Mesenchymal stem cell (in vitro differentiated cells and primary cell): ENCODE measurements around the gene INPP5A.

Experiments used
- DNase-seq: peaks from one replicate; pipeline ENCODE4 v3.0.0-alpha.2; 2013
- H2AFZ ChIP-seq: one replicate; pipeline ENCODE4 v1.6.1; 2013; ENCODE audit warnings: low read depth, mild to moderate bottlenecking, control low read depth, inconsistent platforms, low read length, moderate library complexity
- H2AK5ac ChIP-seq: 2 replicates; pipeline ENCODE4 v1.6.1; 2013; ENCODE audit warnings: low read length, moderate library complexity, mild to moderate bottlenecking, inconsistent platforms; ENCODE audit not compliant: severe bottlenecking
- H2BK120ac ChIP-seq: one replicate; pipeline ENCODE4 v1.6.1; 2013; ENCODE audit warnings: low read depth, mild to moderate bottlenecking, inconsistent platforms, low read length, moderate library complexity
- H2BK12ac ChIP-seq, 2 experiments: one replicate each; pipeline ENCODE4 v1.6.1; 2013; ENCODE audit warnings: inconsistent platforms in 2 of 2, low read length in 2 of 2, mild to moderate bottlenecking in 2 of 2, moderate library complexity in 2 of 2, control low read depth in 1 of 2
- H2BK15ac ChIP-seq: one replicate; pipeline ENCODE4 v1.6.1; 2013; ENCODE audit warnings: mild to moderate bottlenecking, low read depth, inconsistent platforms; ENCODE audit not compliant: poor library complexity, severe bottlenecking
- H2BK5ac ChIP-seq: 2 replicates; pipeline ENCODE4 v1.6.1; 2013; ENCODE audit warnings: low read depth, mild to moderate bottlenecking, low read length, control low read depth, inconsistent platforms; ENCODE audit not compliant: poor library complexity, severe bottlenecking
- H3K14ac ChIP-seq, 2 experiments: one replicate each; pipeline ENCODE4 v1.6.1; 2013; ENCODE audit warnings: inconsistent platforms in 2 of 2, low read length in 2 of 2, control low read depth in 1 of 2, mild to moderate bottlenecking in 1 of 2, moderate library complexity in 1 of 2
- H3K18ac ChIP-seq, 2 experiments: one replicate each; pipeline ENCODE4 v1.6.1; 2013; ENCODE audit warnings: inconsistent platforms in 2 of 2, low read length in 2 of 2, control low read depth in 1 of 2, low read depth in 1 of 2, mild to moderate bottlenecking in 1 of 2
- H3K23ac ChIP-seq, 2 experiments: one replicate each; pipeline ENCODE4 v1.6.1; 2013; ENCODE audit warnings: inconsistent platforms in 2 of 2, low read length in 2 of 2, mild to moderate bottlenecking in 2 of 2, moderate library complexity in 2 of 2, control low read depth in 1 of 2
- H3K27ac ChIP-seq: 2 replicates; pipeline ENCODE4 v1.5.1; 2013; ENCODE audit warnings: mild to moderate bottlenecking, moderate library complexity, low read length, control low read depth, inconsistent platforms; ENCODE audit not compliant: poor library complexity, severe bottlenecking
- H3K27me3 ChIP-seq, 2 experiments: 2 replicates each; pipeline versions ENCODE4 v1.6.1 to v1.7.0; 2013; ENCODE audit warnings: low read length in 2 of 2, mild to moderate bottlenecking in 2 of 2, moderate library complexity in 2 of 2, control low read depth in 1 of 2, inconsistent platforms in 1 of 2; ENCODE audit not compliant: control insufficient read depth in 1 of 2, insufficient read depth in 1 of 2
- H3K36me3 ChIP-seq, 2 experiments: 2 replicates each; pipeline versions ENCODE4 v1.6.1 to v1.7.0; 2013; ENCODE audit warnings: low read length in 2 of 2, control low read depth in 1 of 2, inconsistent platforms in 1 of 2, low read depth in 1 of 2, mild to moderate bottlenecking in 1 of 2; ENCODE audit not compliant: insufficient read depth in 2 of 2, control insufficient read depth in 1 of 2
- H3K4ac ChIP-seq, 2 experiments: one replicate each; pipeline ENCODE4 v1.6.1; 2013; ENCODE audit warnings: inconsistent platforms in 2 of 2, low read length in 2 of 2, mild to moderate bottlenecking in 2 of 2, moderate library complexity in 2 of 2, control low read depth in 1 of 2, low read depth in 1 of 2
- H3K4me1 ChIP-seq: 2 replicates; pipeline ENCODE4 v1.6.1; 2013; ENCODE audit warnings: low read depth, low read length, control low read depth; ENCODE audit not compliant: control insufficient read depth, insufficient read depth
- H3K4me2 ChIP-seq: 2 replicates; pipeline ENCODE4 v1.6.1; 2013; ENCODE audit warnings: low read length, mild to moderate bottlenecking, inconsistent platforms; ENCODE audit not compliant: poor library complexity, severe bottlenecking
- H3K4me3 ChIP-seq, 2 experiments: 2 replicates each; pipeline versions ENCODE4 v1.5.1 to v1.7.0; 2013; ENCODE audit warnings: low read length in 2 of 2, mild to moderate bottlenecking in 2 of 2, control low read depth in 1 of 2, low read depth in 1 of 2; ENCODE audit not compliant: insufficient read depth in 1 of 2
- H3K79me1 ChIP-seq: replicated peaks from 2 replicates; pipeline ENCODE4 v1.6.1; 2013; ENCODE audit warnings: mild to moderate bottlenecking, control low read depth, low read length, inconsistent platforms; ENCODE audit not compliant: poor library complexity, severe bottlenecking
- H3K9ac ChIP-seq: 2 replicates; pipeline ENCODE4 v1.7.0; 2013; ENCODE audit warnings: mild to moderate bottlenecking, low read length, moderate library complexity
- H3K9me3 ChIP-seq: 2 replicates; pipeline ENCODE4 v1.7.0; 2013; ENCODE audit warnings: mild to moderate bottlenecking, low read length; ENCODE audit not compliant: control insufficient read depth
- H4K8ac ChIP-seq: one replicate; pipeline ENCODE4 v1.6.1; 2013; ENCODE audit warnings: inconsistent platforms, mild to moderate bottlenecking, low read length, moderate library complexity
- H4K91ac ChIP-seq: one replicate; pipeline ENCODE4 v1.6.1; 2013; ENCODE audit warnings: mild to moderate bottlenecking, low read length, inconsistent platforms
- WGBS: methylation state at CpG from one replicate; pipeline ENCODE4 v1.1.7; 2013; ENCODE audit warnings: mixed read lengths; 5-methylcytosine and 5-hydroxymethylcytosine counted together

The INPP5A gene

GRCh38 chr10:132585732-132586722 is 48.4 kb downstream of the INPP5A start:
- H4K8ac ChIP-seq, result no peak overlapping the region
- H2AK5ac ChIP-seq, result no peak overlapping the region
- H2BK15ac ChIP-seq, result no peak overlapping the region
- no peak overlapping the region for H4K91ac ChIP-seq
- no peak overlapping the region for H2BK12ac ChIP-seq
- no peak overlapping the region for H2BK120ac ChIP-seq
- H3K4ac ChIP-seq, result no peak overlapping the region
- H3K18ac ChIP-seq, result peak overlapping the region in 1 of 2 experiments; percentile 42
- H3K4me1 ChIP-seq, result peaks cover 21% of the 10 kb centered on the region
- H3K4me3 ChIP-seq, result no peak overlapping the region
- H3K27me3 ChIP-seq, result no peaks in the 10 kb centered on the region
- H3K27ac ChIP-seq, result no peak overlapping the region
- H2AFZ ChIP-seq, result no peak overlapping the region
- peaks cover 0 to 16% of the 10 kb centered on the region in 2 experiments for H3K36me3 ChIP-seq
- H3K23ac ChIP-seq, result no peak overlapping the region
- no peak overlapping the region for H3K9ac ChIP-seq
- peaks cover 55% of the 10 kb centered on the region for H3K79me1 ChIP-seq
- H3K9me3 ChIP-seq, result no peaks in the 10 kb centered on the region
- H3K4me2 ChIP-seq, result no peak overlapping the region
- WGBS, result 93% methylated on average over 38 of the region's 38 CpGs
- no peak overlapping the region for H3K14ac ChIP-seq
- no peak overlapping the region for H2BK5ac ChIP-seq
- no peak for DNase-seq

DNA sequence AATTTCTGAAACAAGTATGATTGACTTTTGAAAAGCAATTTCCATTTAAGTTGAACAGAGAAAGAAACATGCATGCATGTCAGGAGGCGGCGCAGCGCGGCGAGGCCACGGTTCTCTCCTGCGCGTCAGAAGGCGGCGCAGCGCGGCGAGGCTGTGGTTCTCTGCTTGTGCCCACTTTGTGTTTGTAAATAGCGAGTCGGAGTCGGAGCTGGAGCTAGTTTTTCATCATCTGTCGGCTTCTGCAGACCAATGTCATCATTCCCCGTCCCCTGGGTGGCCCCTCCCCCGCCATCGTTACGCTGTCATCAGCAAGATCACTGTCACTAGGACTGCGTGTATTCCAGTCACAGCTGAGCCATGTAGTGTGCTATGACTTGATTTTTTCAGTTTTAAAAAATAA is 49.2 kb downstream of the INPP5A start:
- 97% methylated on average over 18 of the region's 22 CpGs for WGBS
- DNase-seq, result no peak
- Histone ChIP-seq H3K9ac (no peak overlapping the region), H3K36me3 (peaks cover 0 to 16% of the 10 kb centered on the region in 2 experiments), H3K4me1 (peaks cover 27% of the 10 kb centered on the region), H4K91ac (no peak overlapping the region), H3K4ac (no peak overlapping the region), H3K4me3 (no peak overlapping the region), H2AK5ac (no peak overlapping the region), H2BK15ac (no peak overlapping the region), H3K23ac (no peak overlapping the region), H2BK120ac (no peak overlapping the region), H2BK12ac (no peak overlapping the region), H2AFZ (no peak overlapping the region), H3K4me2 (no peak overlapping the region), H3K18ac (no peak overlapping the region), H2BK5ac (no peak overlapping the region), H3K79me1 (peaks cover 56% of the 10 kb centered on the region), H4K8ac (no peak overlapping the region), H3K27ac (no peak overlapping the region), H3K14ac (no peak overlapping the region), H3K9me3 (no peaks in the 10 kb centered on the region), H3K27me3 (no peaks in the 10 kb centered on the region)

GRCh38 chr10:132587175-132587574 is 49.6 kb downstream of the INPP5A start:
- H3K9me3 ChIP-seq, result no peaks in the 10 kb centered on the region
- H2AFZ ChIP-seq, result no peak overlapping the region
- no peak overlapping the region for H3K4me3 ChIP-seq
- H3K4me1 ChIP-seq, result peaks cover 28% of the 10 kb centered on the region
- peaks cover 0 to 16% of the 10 kb centered on the region in 2 experiments for H3K36me3 ChIP-seq
- no peaks in the 10 kb centered on the region for H3K27me3 ChIP-seq
- H3K27ac ChIP-seq, result no peak overlapping the region
- peak overlapping the region in 1 of 2 experiments; percentile 21 for H3K4ac ChIP-seq
- H3K9ac ChIP-seq, result no peak overlapping the region
- peak overlapping the region in 1 of 2 experiments; percentile 78 for H3K18ac ChIP-seq
- no peak for DNase-seq
- no peak overlapping the region for H3K23ac ChIP-seq
- H3K79me1 ChIP-seq, result peaks cover 57% of the 10 kb centered on the region
- H2BK120ac ChIP-seq, result no peak overlapping the region
- H4K8ac ChIP-seq, result no peak overlapping the region
- H2AK5ac ChIP-seq, result no peak overlapping the region
- H2BK5ac ChIP-seq, result no peak overlapping the region
- H4K91ac ChIP-seq, result no peak overlapping the region
- H3K4me2 ChIP-seq, result no peak overlapping the region
- H2BK15ac ChIP-seq, result no peak overlapping the region
- peak overlapping the region in 1 of 2 experiments; percentile 58 for H3K14ac ChIP-seq
- 96% methylated on average over 11 of the region's 11 CpGs for WGBS
- H2BK12ac ChIP-seq, result peak overlapping the region in 1 of 2 experiments; percentile 88

- H4K8ac ChIP-seq, result peak overlapping the region; percentile 74
- H3K4me2 ChIP-seq, result no peak overlapping the region
- H3K36me3 ChIP-seq, result peaks cover 0 to 16% of the 10 kb centered on the region in 2 experiments
- H2BK12ac ChIP-seq, result peak overlapping the region in 1 of 2 experiments; percentile 83
- peak overlapping the region in 1 of 2 experiments; percentile 77 for H3K4ac ChIP-seq
- DNase-seq, result peak; percentile 68
- H3K9ac ChIP-seq, result peak overlapping the region; percentile 56
- peak overlapping the region; percentile 79 for H4K91ac ChIP-seq
- H3K27ac ChIP-seq, result no peak overlapping the region
- H3K9me3 ChIP-seq, result no peaks in the 10 kb centered on the region
- H3K4me1 ChIP-seq, result peaks cover 27% of the 10 kb centered on the region
- no peaks in the 10 kb centered on the region for H3K27me3 ChIP-seq
- no peak overlapping the region for H3K4me3 ChIP-seq
- H2AK5ac ChIP-seq, result no peak overlapping the region
- H2BK15ac ChIP-seq, result no peak overlapping the region
- no peak overlapping the region for H2BK120ac ChIP-seq
- H3K18ac ChIP-seq, result peak overlapping the region; percentile 45 to 81
- H3K14ac ChIP-seq, result peak overlapping the region in 1 of 2 experiments; percentile 89
- peak overlapping the region in 1 of 2 experiments; percentile 91 for H3K23ac ChIP-seq
- H2AFZ ChIP-seq, result peak overlapping the region; percentile 3
- H2BK5ac ChIP-seq, result no peak overlapping the region
- WGBS, result 44% methylated on average over 24 of the region's 25 CpGs
- H3K79me1 ChIP-seq, result peaks cover 58% of the 10 kb centered on the region
These were observed 50.9 kb downstream of the INPP5A start for GRCh38 chr10:132588301-132589013.
